ENCODE measurements around the gene NR3C1. TPM values are rescaled to one million over a fixed set of nuclear protein-coding genes. Genes with fewer than 3 reads are reported as not detected.

NR3C1 gene
- total and polyA plus RNA-seq, 2 of the 4 experiments (the other 2 are of a cell fraction) = 13.7 to 77.4 TPM

GRCh38 chr5:143405849-143406098 lies 2.3 kb upstream of the NR3C1 start:
- H4K5ac ChIP-seq (ENCODE audit: low read depth, low read length) = peak overlapping the region; percentile 98
- no peak for ATAC-seq (ENCODE audit: low read depth)
- no peak for DNase-seq
- H2BK20ac ChIP-seq (ENCODE audit: low read depth, low read length) = peak overlapping the region; percentile 98
- H3K79me1 ChIP-seq (ENCODE audit: low read depth in 1 of 2, low read length in 2 of 2) = peaks cover 0 to 15% of the 10 kb centered on the region in 2 experiments; a peak in 1 of 4 replicates
- H3K14ac ChIP-seq (replicated peaks; ENCODE audit: low read depth, low read length) = peak overlapping the region; percentile 100
- H2AFZ ChIP-seq (replicated peaks; ENCODE audit: low read length, poor library complexity) = peak overlapping the region; percentile 97
- peak overlapping the region; percentile 93 for H2AK9ac ChIP-seq (replicated peaks; ENCODE audit: low read depth, low read length, poor library complexity)
- peak overlapping the region; percentile 100 for H2BK120ac ChIP-seq (ENCODE audit: low read depth, low read length)
- peak overlapping the region; percentile 99 for H4K91ac ChIP-seq (ENCODE audit: insufficient read depth, low read depth, low read length)
- H3K36me3 ChIP-seq (ENCODE audit: control insufficient read depth, insufficient read depth, low read length) = no peaks in the 10 kb centered on the region
- dilution Hi-C loops (cut with HindIII; ENCODE audit: low sequenced_read_pairs, unreplicated experiment) (no loop called here), intact Hi-C loops (cut with micrococcal nuclease) (loop anchor here (2.0 kb wide), 2 partner anchors 149 to 231 kb away; no protein-coding TSS in a partner anchor), in situ Hi-C loops (cut with MboI; ENCODE audit: low sequenced_read_pairs) (loop anchor here (10.0 kb wide), 3 partner anchors 391 to 481 kb away; no protein-coding TSS in a partner anchor)
- peak overlapping the region; percentile 86 for H2BK15ac ChIP-seq (ENCODE audit: low read depth, low read length)
- peaks cover 14% of the 10 kb centered on the region; the same call in 1 of the 2 replicates for H4K20me1 ChIP-seq (ENCODE audit: insufficient read depth, low read length)
- ChIA-PET POLR2A (ENCODE audit: unreplicated experiment) (no interaction called here), CTCF (no interaction called here)
- H3K27ac ChIP-seq (ENCODE audit: insufficient read depth, low read length) = peak overlapping the region; percentile 97
- peak overlapping the region; percentile 96 to 100 for H4K8ac ChIP-seq (ENCODE audit: low read depth in 2 of 2, low read length in 2 of 2)
- TF ChIP-seq ELK1 (IDR thresholded peaks at IDR 0.05; ENCODE audit: borderline replicate concordance, low read depth, low read length) = no peak
- TF ChIP-seq CEBPB (IDR thresholded peaks at IDR 0.05; ENCODE audit: low read depth, low read length) = no peak
- TF ChIP-seq MXI1 (IDR thresholded peaks at IDR 0.05; ENCODE audit: borderline replicate concordance, low read depth, low read length) = no peak
- no peak for TF ChIP-seq MAZ (IDR thresholded peaks at IDR 0.05; ENCODE audit: borderline replicate concordance, low read depth, low read length)
- no peak for TF ChIP-seq CHD1 (IDR thresholded peaks at IDR 0.05; ENCODE audit: low read depth, low read length)
- no peak for TF ChIP-seq POLR2A (IDR thresholded peaks at IDR 0.05; ENCODE audit: low read depth, low read length)
- no peak for TF ChIP-seq MAFK (IDR thresholded peaks at IDR 0.05; ENCODE audit: low read depth, low read length)
- TF ChIP-seq USF2 (IDR thresholded peaks at IDR 0.05; ENCODE audit: low read depth, low read length) = no peak
- TF ChIP-seq RCOR1 (IDR thresholded peaks at IDR 0.05; ENCODE audit: insufficient replicate concordance, low read length) = no peak
- TF ChIP-seq RAD21 (IDR thresholded peaks at IDR 0.05; ENCODE audit: low read length) = no peak
- H3K27me3 ChIP-seq (ENCODE audit: control insufficient read depth, insufficient read depth, low read length) = no peaks in the 10 kb centered on the region
- WGBS, 2 experiments (ENCODE audit: extremely low coverage in 2 of 2, insufficient read length in 1 of 2) = no CpG with 5 or more reads among the region's 3 CpGs
- H3K4me2 ChIP-seq (ENCODE audit: low read depth, low read length) = peak overlapping the region; percentile 65
- peak overlapping the region; percentile 49 for H3K4me3 ChIP-seq (ENCODE audit: insufficient read depth, low read depth, low read length)
- BruUV-seq (replicated peaks) = no TSS peak
- peak overlapping the region; percentile 99 for H3K18ac ChIP-seq (ENCODE audit: low read depth, low read length)
- H2BK5ac ChIP-seq (ENCODE audit: low read depth, low read length, poor library complexity, severe bottlenecking) = peak overlapping the region; percentile 96
- H3K4ac ChIP-seq (ENCODE audit: low read depth, low read length) = peak overlapping the region; percentile 99
- peaks cover 3% of the 10 kb centered on the region; the same call in 1 of the 2 replicates for H3K4me1 ChIP-seq (ENCODE audit: control insufficient read depth, insufficient read depth, low read length)
- peak overlapping the region; percentile 97 for H3K56ac ChIP-seq (ENCODE audit: extremely low read depth, insufficient read depth, low read length)
- no peaks in the 10 kb centered on the region for H3K9me1 ChIP-seq (ENCODE audit: insufficient read depth, low read length)
- no peak overlapping the region for H3K9ac ChIP-seq (ENCODE audit: low read depth, low read length)
- peak overlapping the region; percentile 69 for H2AK5ac ChIP-seq (ENCODE audit: low read depth, low read length)
- no peaks in the 10 kb centered on the region for H3K9me3 ChIP-seq (ENCODE audit: control insufficient read depth, insufficient read depth, low read length)
- peak overlapping the region; percentile 99 for H3K23ac ChIP-seq (ENCODE audit: low read depth, low read length)
